NCI-H510A treated with DMSO at 0.1 percent for 48 hours (cell line): Measurements from ENCODE around the gene LPIN3.

Experiments used
- DNase-seq: peaks from one replicate; lab custom pipeline; 2025; lab: John Stamatoyannopoulos, UW

LPIN3 gene

GRCh38 chr20:41327178-41327577 lies 13.4 kb upstream of the LPIN3 start:
- DNase-seq = no peak

GRCh38 chr20:41329435-41330342 lies 10.9 kb upstream of the LPIN3 start:
- DNase-seq = no peak

GRCh38 chr20:41330343-41330720 lies 10.3 kb upstream of the LPIN3 start:
- DNase-seq = no peak

GRCh38 chr20:41330941-41331340 lies 9.7 kb upstream of the LPIN3 start:
- no peak for DNase-seq

- DNase-seq = no peak
Observed at GRCh38 chr20:41331731-41332130, 8.9 kb upstream of the LPIN3 start.

GRCh38 chr20:41334036-41334435 lies 6.6 kb upstream of the LPIN3 start:
- DNase-seq = no peak

- no peak for DNase-seq
Observed at GRCh38 chr20:41334443-41335421, 5.9 kb upstream of the LPIN3 start.

GRCh38 chr20:41335591-41335990 lies 5.0 kb upstream of the LPIN3 start:
- DNase-seq = no peak

- no peak for DNase-seq
Observed at GRCh38 chr20:41336711-41337492, 3.7 kb upstream of the LPIN3 start.

GRCh38 chr20:41339957-41340326 lies 679 bp upstream of the LPIN3 start:
- DNase-seq = peak; percentile 86

GRCh38 chr20:41342474-41343464 lies 2.1 kb downstream of the LPIN3 start:
- no peak for DNase-seq

- DNase-seq = no peak
Observed at GRCh38 chr20:41344477-41344876, 3.9 kb downstream of the LPIN3 start.

GRCh38 chr20:41344938-41345728 lies 4.5 kb downstream of the LPIN3 start:
- DNase-seq = no peak

GRCh38 chr20:41345729-41346067 lies 5.1 kb downstream of the LPIN3 start:
- no peak for DNase-seq

GRCh38 chr20:41347523-41348429 lies 7.2 kb downstream of the LPIN3 start:
- no peak for DNase-seq

GRCh38 chr20:41348430-41349172 lies 8.0 kb downstream of the LPIN3 start:
- DNase-seq = no peak

- DNase-seq = no peak
Observed at GRCh38 chr20:41349266-41349665, 8.6 kb downstream of the LPIN3 start.

GRCh38 chr20:41349943-41350342 lies 9.3 kb downstream of the LPIN3 start:
- no peak for DNase-seq
